ENCODE measurements around the gene TMEM183A.
A peak's percentile ranks its signal among the peaks of the same experiment; 100 is the strongest.

TMEM183A gene

DNA sequence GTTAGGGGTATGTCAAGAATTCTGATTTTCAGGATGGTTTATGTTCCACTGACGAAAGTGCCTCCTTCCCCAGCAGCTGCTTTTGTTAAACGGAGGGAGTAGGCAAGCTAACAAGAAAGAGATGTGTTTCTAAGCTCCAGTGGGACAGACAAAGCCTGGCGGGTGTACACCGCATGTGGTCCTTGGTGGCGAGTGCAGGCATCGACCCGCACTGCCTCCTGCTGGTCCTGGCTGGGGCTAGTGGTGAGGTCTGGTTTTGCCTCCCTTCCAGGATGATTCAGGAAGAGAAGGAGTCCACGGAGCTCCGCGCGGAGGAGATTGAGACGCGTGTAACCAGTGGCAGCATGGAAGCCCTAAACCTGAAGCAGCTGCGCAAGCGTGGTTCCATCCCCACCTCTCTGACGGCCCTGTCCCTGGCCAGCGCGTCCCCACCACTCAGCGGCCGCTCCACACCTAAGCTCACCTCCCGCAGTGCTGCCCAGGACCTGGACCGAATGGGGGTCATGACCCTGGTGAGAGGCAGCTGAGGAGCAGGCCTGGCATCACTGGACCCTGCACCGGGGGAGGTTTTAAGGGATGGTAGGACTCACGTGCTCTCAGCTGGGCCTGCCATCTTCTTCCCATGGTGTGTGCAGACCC is 48.1 kb downstream of the TMEM183A start:
- H3K27ac ChIP-seq (ENCODE audit: low read length): no peak overlapping the region
- H2AFZ ChIP-seq (ENCODE audit: low read length): no peak overlapping the region
- H3K9me2 ChIP-seq (replicated peaks; ENCODE audit: insufficient read depth, low read length): no peaks in the 10 kb centered on the region
- no peaks in the 10 kb centered on the region for H3K36me3 ChIP-seq (replicated peaks; ENCODE audit: insufficient read depth, low read length)
- H3K79me2 ChIP-seq (ENCODE audit: low read length): no peaks in the 10 kb centered on the region
- H3F3A ChIP-seq (ENCODE audit: insufficient read depth, low read length): no peaks in the 10 kb centered on the region
- H3K4me1 ChIP-seq (ENCODE audit: low read length): no peaks in the 10 kb centered on the region
- DNase-seq: no peak
- H3K9me3 ChIP-seq (replicated peaks; ENCODE audit: insufficient read depth, low read length): no peaks in the 10 kb centered on the region
- H4K20me1 ChIP-seq (ENCODE audit: insufficient read depth, low read length): no peaks in the 10 kb centered on the region
- no peak overlapping the region for H3K9ac ChIP-seq (ENCODE audit: low read length)
- no peak overlapping the region for H3K4me2 ChIP-seq (ENCODE audit: low read depth, low read length)
- no peaks in the 10 kb centered on the region for H3K27me3 ChIP-seq (replicated peaks; ENCODE audit: insufficient read depth, low read length)
- TF ChIP-seq, protein P1, sequence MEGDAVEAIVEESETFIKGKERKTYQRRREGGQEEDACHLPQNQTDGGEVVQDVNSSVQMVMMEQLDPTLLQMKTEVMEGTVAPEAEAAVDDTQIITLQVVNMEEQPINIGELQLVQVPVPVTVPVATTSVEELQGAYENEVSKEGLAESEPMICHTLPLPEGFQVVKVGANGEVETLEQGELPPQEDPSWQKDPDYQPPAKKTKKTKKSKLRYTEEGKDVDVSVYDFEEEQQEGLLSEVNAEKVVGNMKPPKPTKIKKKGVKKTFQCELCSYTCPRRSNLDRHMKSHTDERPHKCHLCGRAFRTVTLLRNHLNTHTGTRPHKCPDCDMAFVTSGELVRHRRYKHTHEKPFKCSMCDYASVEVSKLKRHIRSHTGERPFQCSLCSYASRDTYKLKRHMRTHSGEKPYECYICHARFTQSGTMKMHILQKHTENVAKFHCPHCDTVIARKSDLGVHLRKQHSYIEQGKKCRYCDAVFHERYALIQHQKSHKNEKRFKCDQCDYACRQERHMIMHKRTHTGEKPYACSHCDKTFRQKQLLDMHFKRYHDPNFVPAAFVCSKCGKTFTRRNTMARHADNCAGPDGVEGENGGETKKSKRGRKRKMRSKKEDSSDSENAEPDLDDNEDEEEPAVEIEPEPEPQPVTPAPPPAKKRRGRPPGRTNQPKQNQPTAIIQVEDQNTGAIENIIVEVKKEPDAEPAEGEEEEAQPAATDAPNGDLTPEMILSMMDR (IDR thresholded peaks at IDR 0.05; ENCODE audit: low read length): no peak
- TF ChIP-seq EZH2 (optimal IDR thresholded peaks at IDR 0.05; ENCODE audit: low read depth, low read length) (no peak), EZH2phosphoT487 (IDR thresholded peaks at IDR 0.05; ENCODE audit: low read length) (no peak)
- no peak overlapping the region for H3K4me3 ChIP-seq (ENCODE audit: low read length)

DNA sequence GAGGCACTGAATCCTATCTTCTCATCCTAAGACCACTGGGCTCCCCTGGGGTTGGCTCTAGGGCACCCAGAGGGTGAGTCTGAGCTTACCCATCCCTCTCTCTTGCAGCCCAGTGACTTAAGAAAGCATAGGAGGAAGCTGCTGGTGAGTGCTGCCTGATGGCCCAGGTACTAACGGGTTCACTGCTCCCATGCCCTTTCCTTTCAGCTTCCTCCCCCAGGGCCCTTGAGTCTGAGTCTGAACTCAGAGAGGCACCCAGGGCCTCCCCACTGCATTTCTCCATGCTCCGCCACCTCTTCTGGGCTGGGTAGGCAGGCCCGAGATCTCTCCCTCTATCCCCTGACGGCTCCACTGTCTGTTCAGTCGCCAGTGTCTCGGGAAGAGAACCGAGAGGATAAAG is 48.8 kb downstream of the TMEM183A start:
- no peak overlapping the region for H3K27ac ChIP-seq (ENCODE audit: low read length)
- no peak for DNase-seq
- no peak overlapping the region for H2AFZ ChIP-seq (ENCODE audit: low read length)
- no peaks in the 10 kb centered on the region for H3K9me3 ChIP-seq (replicated peaks; ENCODE audit: insufficient read depth, low read length)
- no peak overlapping the region for H3K4me3 ChIP-seq (ENCODE audit: low read length)
- no peaks in the 10 kb centered on the region for H3F3A ChIP-seq (ENCODE audit: insufficient read depth, low read length)
- TF ChIP-seq EZH2phosphoT487 (IDR thresholded peaks at IDR 0.05; ENCODE audit: low read length): no peak
- TF ChIP-seq EZH2 (optimal IDR thresholded peaks at IDR 0.05; ENCODE audit: low read depth, low read length): no peak
- TF ChIP-seq, protein P1 (IDR thresholded peaks at IDR 0.05; ENCODE audit: low read length): no peak
- H4K20me1 ChIP-seq (ENCODE audit: insufficient read depth, low read length): no peaks in the 10 kb centered on the region
- H3K9me2 ChIP-seq (replicated peaks; ENCODE audit: insufficient read depth, low read length): no peaks in the 10 kb centered on the region
- no peak overlapping the region for H3K4me2 ChIP-seq (ENCODE audit: low read depth, low read length)
- no peak overlapping the region for H3K9ac ChIP-seq (ENCODE audit: low read length)
- H3K36me3 ChIP-seq (replicated peaks; ENCODE audit: insufficient read depth, low read length): no peaks in the 10 kb centered on the region
- no peaks in the 10 kb centered on the region for H3K79me2 ChIP-seq (ENCODE audit: low read length)
- no peaks in the 10 kb centered on the region for H3K27me3 ChIP-seq (replicated peaks; ENCODE audit: insufficient read depth, low read length)
- H3K4me1 ChIP-seq (ENCODE audit: low read length): no peaks in the 10 kb centered on the region

DNA sequence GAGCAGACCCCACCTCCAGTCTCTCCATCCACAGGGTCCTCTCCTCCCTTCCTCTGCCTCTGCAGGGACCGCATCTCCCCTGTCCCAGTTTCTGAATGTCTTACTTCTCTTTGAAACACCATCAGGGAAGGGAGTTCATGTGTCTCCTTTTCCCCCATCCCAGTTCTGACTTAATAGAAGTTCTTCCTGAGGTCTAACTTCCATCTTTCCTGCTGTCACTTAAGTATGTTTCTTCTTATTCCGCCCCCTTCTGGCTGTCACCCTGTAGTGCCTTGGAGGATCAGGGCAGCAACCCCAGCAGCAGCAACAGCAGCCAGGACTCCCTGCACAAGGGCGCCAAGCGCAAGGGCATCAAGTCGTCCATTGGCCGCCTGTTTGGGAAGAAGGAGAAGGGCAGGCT is 49.3 kb downstream of the TMEM183A start:
- Histone ChIP-seq H4K20me1 (ENCODE audit: insufficient read depth, low read length) (no peaks in the 10 kb centered on the region), H3K9me3 (replicated peaks; ENCODE audit: insufficient read depth, low read length) (no peaks in the 10 kb centered on the region), H3K27me3 (replicated peaks; ENCODE audit: insufficient read depth, low read length) (no peaks in the 10 kb centered on the region), H3K36me3 (replicated peaks; ENCODE audit: insufficient read depth, low read length) (no peaks in the 10 kb centered on the region), H3K79me2 (ENCODE audit: low read length) (no peaks in the 10 kb centered on the region), H3K4me1 (ENCODE audit: low read length) (no peaks in the 10 kb centered on the region), H3K4me3 (ENCODE audit: low read length) (no peak overlapping the region), H3K9ac (ENCODE audit: low read length) (no peak overlapping the region), H3K9me2 (replicated peaks; ENCODE audit: insufficient read depth, low read length) (no peaks in the 10 kb centered on the region), H3K27ac (ENCODE audit: low read length) (no peak overlapping the region), H3F3A (ENCODE audit: insufficient read depth, low read length) (no peaks in the 10 kb centered on the region), H2AFZ (ENCODE audit: low read length) (no peak overlapping the region), H3K4me2 (ENCODE audit: low read depth, low read length) (no peak overlapping the region)
- no peak for TF ChIP-seq EZH2 (optimal IDR thresholded peaks at IDR 0.05; ENCODE audit: low read depth, low read length)
- TF ChIP-seq, protein P1 (IDR thresholded peaks at IDR 0.05; ENCODE audit: low read length): peak; percentile 56
- DNase-seq: no peak

Measured in MM.1S (cell line).